Tibial nerve (tissue), 4 donors: Measurements from ENCODE around the gene CCNE1. TPM values are rescaled to one million over a fixed set of nuclear protein-coding genes. Genes with fewer than 3 reads are reported as not detected.

Source experiments
- DNase-seq, 2 donors: peaks; one replicate each; pipeline ENCODE4 v3.0.0-alpha.2; 2019; ENCODE audit warnings: low spot score in 2 of 2
- H3K27ac ChIP-seq, 4 donors: fragments of 200-600 bp; sonication (generic) in 3 of 4; one replicate each; pipeline ENCODE4 v1.5.1; 2017 to 2019; ENCODE audit warnings: mild to moderate bottlenecking in 1 of 4
- H3K27me3 ChIP-seq, 2 donors: fragments of 200-600 bp; sonication (generic) in 1 of 2; one replicate each; pipeline versions ENCODE4 v1.5.1 to v1.6.0; 2017 to 2019
- H3K36me3 ChIP-seq, 3 donors: fragments of 200-600 bp; sonication (generic); one replicate each; pipeline ENCODE4 v1.5.1; 2018 to 2019
- H3K4me1 ChIP-seq, 4 donors: fragments of 200-600 bp; sonication (generic) in 3 of 4; one replicate each; pipeline ENCODE4 v1.5.1; 2017 to 2019
- H3K4me3 ChIP-seq, 4 donors: fragments of 200-600 bp; sonication (generic) in 3 of 4; one replicate each; pipeline ENCODE4 v1.5.1; 2017 to 2019; ENCODE audit warnings: mild to moderate bottlenecking in 1 of 4, moderate library complexity in 1 of 4
- H3K9me3 ChIP-seq, 4 donors: fragments of 200-600 bp; sonication (generic) in 3 of 4; one replicate each; pipeline ENCODE4 v1.5.1; 2017 to 2019
- CTCF ChIP-seq, 5 experiments: fragments of 200-600 bp in 3 of 5; fragments of 450-650 bp in 2 of 5; sonication (generic) in 3 of 5; IDR thresholded peaks; one replicate each; pipeline ENCODE4 v1.5.1; 2016 to 2019; ENCODE audit warnings: antibody characterized with exemption in 5 of 5, mild to moderate bottlenecking in 3 of 5, moderate library complexity in 2 of 5
- EP300 ChIP-seq, 2 donors: sonication (generic); formaldehyde crosslinking; IDR thresholded peaks; one replicate each; pipeline ENCODE4 v1.6.1; 2017; ENCODE audit warnings: antibody characterized with exemption in 2 of 2, mild to moderate bottlenecking in 1 of 2
- POLR2A ChIP-seq, 2 donors: fragments of 450-650 bp; IDR thresholded peaks; one replicate each; pipeline ENCODE4 v1.6.1; 2017; ENCODE audit warnings: antibody characterized with exemption in 2 of 2, mild to moderate bottlenecking in 2 of 2, moderate library complexity in 2 of 2
- WGBS, 2 donors: methylation state at CpG; one replicate each; pipeline ENCODE4 v1.1.5; 2018; 5-methylcytosine and 5-hydroxymethylcytosine counted together
- total RNA-seq, 4 donors: library from RNA; depleted of rRNA; stranded (reverse); fragments of >200 nt; gene quantifications; one replicate each; pipeline ENCODE4 v1.1.0, GENCODE V29; 2016

The CCNE1 gene
- total RNA-seq, 4 donors from 2014 or later, result 0.60 to 4.9 (median 3.8) TPM

- WGBS, 2 donors, result 74 to 81% methylated on average over 8 of the region's 8 CpGs
- no peak overlapping the region for H3K27ac ChIP-seq
- H3K27me3 ChIP-seq, result no peaks in the 10 kb centered on the region
- no peak overlapping the region for H3K4me3 ChIP-seq
- no peaks in the 10 kb centered on the region for H3K4me1 ChIP-seq
- no peaks in the 10 kb centered on the region for H3K36me3 ChIP-seq
- H3K9me3 ChIP-seq, result no peaks in the 10 kb centered on the region
- DNase-seq, result no peak
- TF ChIP-seq CTCF (IDR thresholded peaks at IDR 0.05) (no peak), POLR2A (IDR thresholded peaks at IDR 0.05) (no peak), EP300 (IDR thresholded peaks at IDR 0.05) (no peak)
These were observed 44.6 kb upstream of the CCNE1 start for GRCh38 chr19:29767039-29767735.

GRCh38 chr19:29768166-29768565 lies 43.6 kb upstream of the CCNE1 start:
- H3K4me3 ChIP-seq, result no peak overlapping the region
- H3K4me1 ChIP-seq, result no peaks in the 10 kb centered on the region
- DNase-seq, result no peak
- 88 to 94% methylated on average over 10 of the region's 10 CpGs for WGBS, 2 donors
- H3K36me3 ChIP-seq, result no peaks in the 10 kb centered on the region
- no peak overlapping the region for H3K27ac ChIP-seq
- H3K27me3 ChIP-seq, result no peaks in the 10 kb centered on the region
- no peaks in the 10 kb centered on the region for H3K9me3 ChIP-seq
- TF ChIP-seq POLR2A (IDR thresholded peaks at IDR 0.05) (no peak), EP300 (IDR thresholded peaks at IDR 0.05) (no peak), CTCF (IDR thresholded peaks at IDR 0.05) (no peak)

GRCh38 chr19:29769997-29770396 lies 41.8 kb upstream of the CCNE1 start:
- WGBS, 2 donors, result 84 to 89% methylated on average over 6 to 8 of the region's 8 CpGs
- Histone ChIP-seq H3K4me3 (no peak overlapping the region), H3K9me3 (no peaks in the 10 kb centered on the region), H3K27ac (no peak overlapping the region), H3K4me1 (no peaks in the 10 kb centered on the region), H3K27me3 (no peaks in the 10 kb centered on the region), H3K36me3 (no peaks in the 10 kb centered on the region)
- TF ChIP-seq EP300 (IDR thresholded peaks at IDR 0.05) (no peak), POLR2A (IDR thresholded peaks at IDR 0.05) (no peak), CTCF (IDR thresholded peaks at IDR 0.05) (no peak)
- no peak for DNase-seq

GRCh38 chr19:29770648-29771047 lies 41.1 kb upstream of the CCNE1 start:
- H3K4me3 ChIP-seq, result no peak overlapping the region
- no peak for DNase-seq
- TF ChIP-seq CTCF (IDR thresholded peaks at IDR 0.05) (no peak), EP300 (IDR thresholded peaks at IDR 0.05) (no peak), POLR2A (IDR thresholded peaks at IDR 0.05) (no peak)
- H3K27ac ChIP-seq, result no peak overlapping the region
- no peaks in the 10 kb centered on the region for H3K27me3 ChIP-seq
- WGBS, 2 donors, result 84 to 88% methylated on average over 7 of the region's 7 CpGs
- peaks cover 0 to 5% (median 0%) of the 10 kb centered on the region in 4 donors for H3K4me1 ChIP-seq
- no peaks in the 10 kb centered on the region for H3K36me3 ChIP-seq
- H3K9me3 ChIP-seq, result no peaks in the 10 kb centered on the region

- H3K4me3 ChIP-seq, result no peak overlapping the region
- 24 to 30% methylated on average over 14 of the region's 14 CpGs for WGBS, 2 donors
- H3K27me3 ChIP-seq, result no peaks in the 10 kb centered on the region
- H3K9me3 ChIP-seq, result no peaks in the 10 kb centered on the region
- no peak overlapping the region for H3K27ac ChIP-seq
- no peaks in the 10 kb centered on the region for H3K36me3 ChIP-seq
- H3K4me1 ChIP-seq, result peaks cover 0 to 5% (median 0%) of the 10 kb centered on the region in 4 donors
- DNase-seq, result peak in 1 of 2 donors; percentile 5
- TF ChIP-seq POLR2A (IDR thresholded peaks at IDR 0.05), result no peak
- peak; percentile 40 to 57 (median 52) for TF ChIP-seq CTCF (IDR thresholded peaks at IDR 0.05)
These were observed 39.9 kb upstream of the CCNE1 start for GRCh38 chr19:29771708-29772414.
